Activated CD4-positive, alpha-beta T cell treated with anti-CD3 and anti-CD28 coated beads, Interleukin-2, Interleukin-6, amounts not matched to agents 100 ng/mL and 50 ng/mL, durations not matched to agents 16 hours and 8 hours (primary cell): ENCODE data around the gene TMEM200C.

ENCODE experiments used
- DNase-seq: peaks from one replicate; pipeline ENCODE4 v3.0.0-alpha.2; 2020

The TMEM200C gene

GRCh38 chr18:5895299-5895875 lies at the start of gene TMEM200C:
TMEM200C (minus strand) TSS chr18:5895522; CDS start chr18:5892063, 3,459 bp downstream.
- peak; percentile 4 for DNase-seq

- no peak for DNase-seq
Measured at GRCh38 chr18:5944448-5944847, 49.1 kb upstream of the TMEM200C start.

GRCh38 chr18:5943514-5943913 lies 48.2 kb upstream of the TMEM200C start:
- no peak for DNase-seq

DNA sequence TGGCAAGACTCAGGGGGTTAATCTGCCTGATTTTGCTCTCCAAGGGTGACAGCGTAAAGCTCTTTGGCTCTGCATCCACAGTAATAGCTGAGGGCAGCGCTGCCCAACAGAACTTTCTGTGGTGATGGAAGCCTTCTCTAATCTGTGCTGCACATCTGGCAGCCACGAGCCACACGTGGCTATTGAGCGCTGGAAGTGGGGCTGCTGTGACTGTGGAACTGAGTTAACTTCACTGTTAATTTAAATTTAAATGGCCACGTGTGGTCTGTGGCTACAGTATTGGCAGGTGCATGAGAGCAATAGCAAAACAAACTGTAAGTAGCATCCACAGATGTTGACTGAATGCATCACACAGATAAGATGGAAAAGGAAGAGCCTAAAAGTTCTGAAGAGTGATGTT lies 47.3 kb upstream of the TMEM200C start:
- no peak for DNase-seq

- no peak for DNase-seq
Measured at GRCh38 chr18:5941890-5942289, 46.6 kb upstream of the TMEM200C start.

GRCh38 chr18:5939801-5940667 lies 44.7 kb upstream of the TMEM200C start:
- no peak for DNase-seq

- DNase-seq: no peak
Measured at GRCh38 chr18:5937795-5938194, 42.5 kb upstream of the TMEM200C start.

- no peak for DNase-seq
Measured at GRCh38 chr18:5937121-5937520, 41.8 kb upstream of the TMEM200C start.

GRCh38 chr18:5930789-5931188 lies 35.5 kb upstream of the TMEM200C start:
- DNase-seq: no peak

- DNase-seq: no peak
Measured at GRCh38 chr18:5918205-5918858, 23.0 kb upstream of the TMEM200C start.

GRCh38 chr18:5914951-5915350 lies 19.6 kb upstream of the TMEM200C start:
- DNase-seq: no peak

DNA sequence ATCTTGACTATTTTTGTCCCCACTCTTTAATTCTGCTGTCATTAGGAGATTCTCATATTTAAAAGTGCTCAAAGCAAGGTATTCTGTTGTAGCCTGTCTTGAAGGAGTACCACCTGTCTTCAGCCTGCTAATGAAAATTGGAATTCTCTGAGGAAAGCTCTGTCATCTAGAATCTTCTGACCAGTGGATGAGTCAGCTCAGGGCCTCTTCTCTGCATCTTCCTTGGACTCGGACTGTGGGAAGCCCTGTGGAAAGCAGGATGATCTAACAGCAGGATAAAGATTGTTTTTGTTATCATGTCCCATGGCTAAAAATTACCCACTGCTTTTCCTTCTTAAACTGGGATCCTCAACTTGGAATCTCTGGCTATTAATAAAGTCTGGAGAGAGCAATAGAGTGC lies 18.7 kb upstream of the TMEM200C start:
- DNase-seq: no peak

DNA sequence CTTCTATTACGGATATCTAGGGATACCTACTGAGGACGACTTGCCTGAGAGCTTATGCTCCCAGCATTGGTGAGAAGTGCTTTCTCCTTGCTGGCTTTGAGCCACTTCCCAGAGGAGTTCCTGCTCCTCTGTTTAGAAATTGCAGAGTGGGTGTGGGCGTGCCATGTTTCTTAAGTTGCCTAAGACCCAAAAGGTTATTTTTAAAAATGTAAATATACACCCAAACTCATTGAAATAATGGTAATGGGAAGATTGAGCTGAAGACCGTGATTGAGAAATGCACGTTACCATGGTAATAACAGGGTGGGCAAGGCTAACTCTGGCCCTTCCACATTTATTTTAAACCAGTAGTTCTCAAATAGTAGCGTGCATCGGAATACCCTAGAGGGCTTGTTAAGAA lies 17.2 kb upstream of the TMEM200C start:
- no peak for DNase-seq

DNA sequence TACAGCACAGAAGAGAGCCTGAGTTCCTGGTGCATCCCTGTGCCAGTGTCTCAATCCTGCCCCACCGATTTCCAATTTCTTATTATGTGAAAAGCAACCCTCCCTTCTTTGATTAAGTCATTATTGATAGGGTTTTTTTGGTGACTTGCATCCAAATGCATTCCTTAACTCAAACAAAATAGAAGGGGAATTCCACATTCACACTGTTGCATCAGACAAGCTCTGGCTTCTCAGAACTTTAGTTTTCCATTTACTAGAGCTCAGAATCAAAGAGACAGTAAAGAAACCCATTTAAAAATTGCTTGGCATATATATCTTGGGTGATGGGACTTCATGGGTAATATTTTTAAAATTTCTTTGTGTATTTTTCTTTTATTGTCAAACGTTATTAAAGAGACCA lies 13.8 kb upstream of the TMEM200C start:
- DNase-seq: no peak

GRCh38 chr18:5903386-5903785 lies 8.1 kb upstream of the TMEM200C start:
- no peak for DNase-seq

- DNase-seq: no peak
Measured at GRCh38 chr18:5900262-5900661, 4.9 kb upstream of the TMEM200C start.

- DNase-seq: no peak
Measured at GRCh38 chr18:5899835-5900234, 4.5 kb upstream of the TMEM200C start.

DNA sequence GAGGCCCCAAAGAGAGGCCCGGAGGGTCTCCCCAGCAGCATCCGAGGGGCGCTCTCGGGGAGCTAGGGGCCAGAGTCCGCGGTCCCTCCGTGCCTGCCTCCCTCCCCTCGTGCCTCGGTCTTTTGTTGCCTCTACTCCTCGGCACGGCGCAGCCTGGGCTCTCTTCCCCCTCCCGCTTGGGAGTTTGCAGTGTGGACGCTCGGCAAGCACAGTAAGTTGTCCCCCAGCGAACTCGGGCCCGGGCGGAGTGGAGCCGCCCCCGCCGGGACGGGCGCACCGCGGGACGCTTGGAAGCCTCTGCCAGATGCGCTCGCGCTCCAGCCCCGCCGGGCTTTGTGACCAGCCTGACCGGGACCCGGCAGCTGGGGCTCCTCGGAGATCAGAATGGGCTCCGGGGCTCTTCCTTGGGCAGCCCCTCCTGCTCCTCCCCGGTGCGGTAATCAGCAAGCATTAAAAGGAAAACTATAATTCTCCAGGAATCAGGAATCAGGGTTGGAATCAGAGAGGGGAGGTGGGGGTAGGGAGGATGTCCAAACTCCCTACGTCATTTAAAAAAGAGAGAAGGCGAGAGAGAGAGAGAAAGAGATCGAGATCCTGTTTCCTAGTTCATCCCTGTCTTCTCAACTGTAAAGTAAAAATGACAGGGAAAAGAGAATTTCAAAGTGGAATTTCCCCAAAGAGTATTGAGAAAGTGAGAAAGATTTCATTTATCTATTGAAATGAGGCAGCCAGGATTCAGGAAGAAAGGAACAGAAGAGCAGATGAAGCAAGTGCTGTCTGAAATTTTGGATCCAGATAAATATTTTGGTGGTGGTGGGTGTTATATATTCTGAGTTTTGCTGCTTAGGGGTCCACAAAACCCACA lies 786 bp upstream of the TMEM200C start:
- no peak for DNase-seq

DNA sequence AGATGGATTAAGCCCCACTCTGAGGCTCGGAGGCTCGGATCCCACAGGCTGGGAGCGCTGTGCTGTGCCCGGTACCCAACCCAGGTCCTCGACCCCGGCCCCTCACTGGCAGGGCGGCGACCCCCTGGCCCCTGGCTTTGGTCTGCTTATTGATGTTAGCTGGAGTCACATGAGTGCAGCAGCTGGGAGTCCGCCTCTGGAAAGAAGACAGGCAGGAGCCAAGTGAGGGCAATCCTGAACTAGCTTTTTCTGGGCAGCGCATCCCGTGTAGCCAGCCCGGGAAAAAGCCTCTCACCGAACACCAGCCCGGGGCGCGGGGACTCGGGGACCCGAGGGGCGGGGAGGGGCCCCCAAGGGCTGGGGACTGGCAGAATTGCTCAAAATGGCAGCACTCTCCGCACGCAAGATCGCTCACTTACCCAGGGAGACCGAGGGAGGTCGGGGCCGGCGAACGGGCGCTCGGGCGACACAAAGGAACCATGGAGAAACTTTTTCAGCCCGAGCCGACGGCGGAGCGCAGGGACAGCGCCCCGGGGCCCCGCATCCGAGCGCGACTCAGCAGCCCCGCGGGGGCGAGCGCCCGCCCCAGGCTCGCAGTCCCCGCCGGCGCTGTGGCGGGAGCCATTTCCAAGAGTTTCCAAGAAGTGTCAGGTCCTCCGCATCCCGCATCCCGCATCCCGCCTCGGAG lies 567 bp downstream of the TMEM200C start:
- DNase-seq: no peak

- DNase-seq: no peak
Measured at GRCh38 chr18:5893956-5894610, 1.2 kb downstream of the TMEM200C start.

DNA sequence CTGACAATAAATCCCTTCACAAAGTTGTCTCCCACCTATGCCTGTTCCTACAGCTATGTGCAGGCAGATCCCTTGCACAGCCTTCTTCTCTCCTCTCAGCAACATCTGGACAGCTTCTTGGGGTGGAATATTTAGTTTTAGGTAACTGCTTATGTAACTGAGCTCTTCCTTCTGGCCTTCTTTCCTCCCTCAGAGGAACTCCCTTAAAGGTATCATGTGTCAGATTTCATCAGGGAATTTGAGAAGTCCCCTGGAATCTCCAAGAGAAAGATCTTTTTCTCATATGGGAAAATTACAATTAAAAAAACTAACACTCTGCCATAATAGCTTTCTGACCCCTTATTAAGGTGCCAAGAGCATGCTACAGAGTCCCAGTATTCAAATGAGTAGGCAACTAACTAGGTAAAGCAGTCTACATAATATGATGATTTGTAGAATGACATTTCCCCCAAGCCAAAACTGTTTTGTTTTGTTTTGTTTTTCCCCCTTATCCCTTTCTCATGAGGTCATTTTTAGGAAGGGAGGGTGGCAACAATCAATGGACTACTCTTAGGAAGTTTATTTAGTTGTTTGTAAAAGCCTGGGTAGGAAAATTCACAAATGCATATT lies 2.4 kb downstream of the TMEM200C start:
- DNase-seq: no peak

- DNase-seq: no peak
Measured at GRCh38 chr18:5891854-5892215, 3.5 kb downstream of the TMEM200C start.
